Trophoblast cell (in vitro differentiated cells and primary cell): ENCODE results near the gene LRRN3.

ENCODE experiments used
- DNase-seq, 2 donors: peaks; one replicate each; pipeline ENCODE4 v3.0.0-alpha.2; 2016
- H2AFZ ChIP-seq: 2 replicates; pipeline ENCODE4 v1.6.1; 2013; ENCODE audit warnings: low read length, moderate library complexity, mild to moderate bottlenecking; ENCODE audit not compliant: insufficient read depth, poor library complexity
- H2AK5ac ChIP-seq: 2 replicates; pipeline ENCODE4 v1.6.1; 2013; ENCODE audit warnings: mild to moderate bottlenecking, low read length
- H2BK120ac ChIP-seq: 2 replicates; pipeline ENCODE4 v1.6.1; 2013; ENCODE audit warnings: low read length, mild to moderate bottlenecking, moderate library complexity; ENCODE audit not compliant: insufficient read depth, poor library complexity
- H2BK12ac ChIP-seq: 2 replicates; pipeline ENCODE4 v1.6.1; 2013; ENCODE audit warnings: mild to moderate bottlenecking, low read length, moderate library complexity
- H2BK5ac ChIP-seq: 2 replicates; pipeline ENCODE4 v1.6.1; 2013; ENCODE audit warnings: low read length, low read depth, moderate library complexity, mild to moderate bottlenecking; ENCODE audit not compliant: poor library complexity
- H3K14ac ChIP-seq: 2 replicates; pipeline ENCODE4 v1.6.1; 2013; ENCODE audit warnings: mild to moderate bottlenecking, low read length
- H3K18ac ChIP-seq: 2 replicates; pipeline ENCODE4 v1.6.1; 2013; ENCODE audit warnings: mild to moderate bottlenecking, low read length
- H3K23ac ChIP-seq: 2 replicates; pipeline ENCODE4 v1.6.1; 2013; ENCODE audit warnings: low read length
- H3K27ac ChIP-seq: 2 replicates; pipeline ENCODE4 v1.5.1; 2013; ENCODE audit warnings: low read depth, mild to moderate bottlenecking, inconsistent platforms, low read length, moderate library complexity
- H3K27me3 ChIP-seq: 2 replicates; pipeline ENCODE4 v1.6.1; 2013; ENCODE audit warnings: inconsistent platforms, mild to moderate bottlenecking, low read length, moderate library complexity; ENCODE audit not compliant: insufficient read depth
- H3K36me3 ChIP-seq, 2 experiments: 1 replicate in 1 of 2; 2 replicates in 1 of 2; pipeline ENCODE4 v1.6.1; 2013; ENCODE audit warnings: low read length in 2 of 2, mild to moderate bottlenecking in 2 of 2, moderate library complexity in 1 of 2; ENCODE audit not compliant: insufficient read depth in 2 of 2, control insufficient read depth in 1 of 2
- H3K4ac ChIP-seq: 2 replicates; pipeline ENCODE4 v1.6.1; 2013; ENCODE audit warnings: low read depth, mild to moderate bottlenecking, low read length, moderate library complexity
- H3K4me1 ChIP-seq, 2 experiments: 1 replicate in 1 of 2; 2 replicates in 1 of 2; pipeline ENCODE4 v1.6.1; 2013; ENCODE audit warnings: low read length in 2 of 2, mild to moderate bottlenecking in 2 of 2, moderate library complexity in 1 of 2; ENCODE audit not compliant: insufficient read depth in 2 of 2, control insufficient read depth in 1 of 2
- H3K4me2 ChIP-seq: 2 replicates; pipeline ENCODE4 v1.6.1; 2013; ENCODE audit warnings: inconsistent platforms, mild to moderate bottlenecking, low read length, moderate library complexity
- H3K4me3 ChIP-seq: 2 replicates; pipeline ENCODE4 v1.5.1; 2013; ENCODE audit warnings: mild to moderate bottlenecking, low read depth, low read length, inconsistent platforms
- H3K79me1 ChIP-seq: one replicate; pipeline ENCODE4 v1.6.1; 2013; ENCODE audit warnings: low read length
- H3K79me2 ChIP-seq: 2 replicates; pipeline ENCODE4 v1.6.1; 2013; ENCODE audit warnings: low read length, mild to moderate bottlenecking; ENCODE audit not compliant: control insufficient read depth, insufficient read depth, poor library complexity
- H3K9ac ChIP-seq: 2 replicates; pipeline ENCODE4 v1.6.1; 2013; ENCODE audit warnings: mild to moderate bottlenecking, low read length
- H3K9me3 ChIP-seq: 2 replicates; pipeline ENCODE4 v1.6.1; 2013; ENCODE audit warnings: low read depth, mild to moderate bottlenecking, control low read depth, inconsistent platforms, low read length; ENCODE audit not compliant: insufficient read depth
- H4K12ac ChIP-seq: 2 replicates; pipeline ENCODE4 v1.6.1; 2013; ENCODE audit warnings: low read depth, mild to moderate bottlenecking, low read length, moderate library complexity
- H4K8ac ChIP-seq: 2 replicates; pipeline ENCODE4 v1.6.1; 2013; ENCODE audit warnings: low read depth, mild to moderate bottlenecking, low read length, moderate library complexity
- H4K91ac ChIP-seq: one replicate; pipeline ENCODE4 v1.6.1; 2013; ENCODE audit warnings: low read depth, mild to moderate bottlenecking, low read length, moderate library complexity
- WGBS: extraction: QIAGEN DNeasy Blood & Tissue Kit; methylation state at CpG from one replicate; pipeline ENCODE4 v1.1.7; 2013; ENCODE audit warnings: missing lambda C conversion rate; ENCODE audit not compliant: insufficient read length, insufficient coverage; ENCODE audit errors: extremely low coverage; 5-methylcytosine and 5-hydroxymethylcytosine counted together

LRRN3 gene

DNA sequence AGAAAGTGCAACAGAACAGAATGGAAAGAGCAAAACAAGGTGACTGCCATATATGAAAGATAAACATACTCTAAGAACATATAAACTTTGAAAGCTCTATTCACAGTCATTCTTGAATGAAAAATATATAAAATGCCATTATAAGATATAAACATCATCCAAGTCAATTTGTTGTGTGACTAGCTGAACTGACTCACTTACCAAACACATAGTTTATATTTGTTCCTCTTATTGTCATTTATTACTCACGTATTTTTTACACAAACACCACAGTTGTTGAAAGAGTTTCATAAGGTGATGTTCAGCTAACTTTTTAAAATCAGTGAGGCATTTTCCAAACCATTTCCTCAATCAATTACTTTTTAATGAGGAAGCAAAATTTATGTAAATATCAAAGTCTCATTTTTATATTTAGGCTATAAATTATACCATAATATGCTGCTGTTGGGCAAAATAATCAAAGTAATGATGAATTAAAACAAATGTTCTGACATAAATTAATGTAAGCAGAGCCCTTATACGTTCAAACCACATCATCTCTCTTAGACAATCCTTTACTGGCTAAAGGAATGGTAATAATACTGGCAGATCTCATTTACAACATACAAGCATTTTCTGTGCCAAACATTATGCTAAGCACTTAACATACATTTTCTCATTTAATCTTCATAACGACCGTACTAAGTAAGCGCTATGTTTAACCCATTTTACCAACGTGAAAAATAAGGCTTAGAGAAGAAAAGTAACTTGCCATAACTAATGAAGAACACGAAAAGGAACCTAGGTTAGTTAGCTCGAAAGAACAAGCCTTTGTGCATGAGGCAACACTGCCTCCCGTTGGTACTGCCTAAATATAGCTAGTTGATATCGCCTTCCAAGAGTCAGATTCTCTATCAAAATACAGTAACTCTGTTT is 7.3 kb downstream of the LRRN3 start:
- Histone ChIP-seq H3K9me3 (no peaks in the 10 kb centered on the region), H3K79me1 (no peaks in the 10 kb centered on the region)
- WGBS = no CpG with 5 or more reads among the region's 10 CpGs

GRCh38 chr7:111098926-111099250 is 8.0 kb downstream of the LRRN3 start:
- Histone ChIP-seq H3K79me2 (no peaks in the 10 kb centered on the region), H3K14ac (no peak overlapping the region), H3K4ac (no peak overlapping the region), H3K36me3 (no peaks in the 10 kb centered on the region), H2BK120ac (no peak overlapping the region), H3K18ac (no peak overlapping the region), H3K9ac (no peak overlapping the region), H3K23ac (no peak overlapping the region), H2AFZ (no peak overlapping the region), H3K4me1 (no peaks in the 10 kb centered on the region), H4K12ac (no peak overlapping the region), H2BK5ac (no peak overlapping the region), H3K9me3 (no peaks in the 10 kb centered on the region), H4K91ac (no peak overlapping the region), H3K79me1 (no peaks in the 10 kb centered on the region), H2AK5ac (no peak overlapping the region), H3K4me3 (no peak overlapping the region), H3K4me2 (no peak overlapping the region), H4K8ac (no peak overlapping the region), H3K27ac (no peak overlapping the region), H2BK12ac (no peak overlapping the region), H3K27me3 (no peaks in the 10 kb centered on the region)
- no peak for DNase-seq
- no CpG with 5 or more reads among the region's 1 CpG for WGBS

More for the DNA sequence above, 7.3 kb downstream of the LRRN3 start:
- no peak overlapping the region for H3K18ac ChIP-seq
- H2BK5ac ChIP-seq = no peak overlapping the region
- H2BK12ac ChIP-seq = no peak overlapping the region
- H3K23ac ChIP-seq = no peak overlapping the region
- no peak overlapping the region for H2AFZ ChIP-seq
- no peak overlapping the region for H4K12ac ChIP-seq
- no peak overlapping the region for H3K4me3 ChIP-seq
- H3K4me2 ChIP-seq = no peak overlapping the region
- no peak overlapping the region for H2BK120ac ChIP-seq
- no peaks in the 10 kb centered on the region for H3K4me1 ChIP-seq
- no peak overlapping the region for H3K14ac ChIP-seq
- DNase-seq = peak; percentile 35 to 62
- no peak overlapping the region for H3K9ac ChIP-seq
- no peak overlapping the region for H4K91ac ChIP-seq
- H3K36me3 ChIP-seq = no peaks in the 10 kb centered on the region
- H4K8ac ChIP-seq = no peak overlapping the region
- H3K79me2 ChIP-seq = no peaks in the 10 kb centered on the region
- H3K27me3 ChIP-seq = no peaks in the 10 kb centered on the region
- no peak overlapping the region for H3K27ac ChIP-seq
- no peak overlapping the region for H2AK5ac ChIP-seq
- H3K4ac ChIP-seq = no peak overlapping the region

DNA sequence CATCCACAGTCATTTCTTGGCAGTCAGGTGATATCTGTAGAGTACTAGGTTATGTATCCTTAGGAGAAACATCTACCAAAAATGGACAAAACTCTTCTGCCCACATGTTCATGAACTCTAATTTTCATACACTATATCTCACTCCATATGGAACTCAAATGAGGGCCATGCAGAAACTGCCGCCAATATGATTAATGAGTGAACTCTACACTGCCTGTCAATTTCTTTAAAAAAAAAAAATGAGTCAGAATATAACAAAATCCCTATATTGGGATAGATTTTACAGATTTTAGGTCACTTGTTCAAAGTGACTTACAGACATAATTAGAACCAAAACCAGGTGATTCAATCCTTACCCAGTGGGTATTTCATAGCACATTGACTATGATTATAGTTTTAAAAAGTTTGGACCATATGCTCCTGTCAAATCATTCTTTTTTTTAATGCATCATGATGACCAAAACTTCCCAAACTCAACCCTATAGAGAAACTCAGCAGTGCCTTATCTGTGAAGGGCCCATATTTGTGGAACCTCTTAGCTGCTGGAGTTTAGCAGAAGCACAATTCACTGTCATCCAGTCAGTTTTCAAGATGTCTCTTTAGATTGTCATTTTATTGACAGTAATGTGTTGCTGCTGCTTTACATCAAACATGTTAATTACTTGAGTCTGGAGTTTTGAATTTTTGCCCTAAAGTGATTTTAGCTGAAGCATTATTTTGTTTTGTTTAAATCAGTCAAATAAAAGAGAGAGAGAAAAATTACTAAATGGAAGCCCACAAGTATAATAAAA is 11.1 kb downstream of the LRRN3 start:
- H3K79me2 ChIP-seq = no peaks in the 10 kb centered on the region
- no peak overlapping the region for H2BK120ac ChIP-seq
- H3K9ac ChIP-seq = no peak overlapping the region
- no peaks in the 10 kb centered on the region for H3K9me3 ChIP-seq
- H4K91ac ChIP-seq = no peak overlapping the region
- no peak overlapping the region for H2AFZ ChIP-seq
- no peak for DNase-seq
- H4K12ac ChIP-seq = no peak overlapping the region
- H3K79me1 ChIP-seq = no peaks in the 10 kb centered on the region
- H2BK12ac ChIP-seq = no peak overlapping the region
- no peak overlapping the region for H3K4me3 ChIP-seq
- H3K4me1 ChIP-seq = no peaks in the 10 kb centered on the region
- H4K8ac ChIP-seq = no peak overlapping the region
- H2AK5ac ChIP-seq = no peak overlapping the region
- H3K27me3 ChIP-seq = no peaks in the 10 kb centered on the region
- WGBS = no CpG with 5 or more reads among the region's 1 CpG
- H3K4ac ChIP-seq = no peak overlapping the region
- H3K4me2 ChIP-seq = no peak overlapping the region
- H3K14ac ChIP-seq = no peak overlapping the region
- no peak overlapping the region for H3K27ac ChIP-seq
- no peak overlapping the region for H3K18ac ChIP-seq
- H2BK5ac ChIP-seq = no peak overlapping the region
- H3K23ac ChIP-seq = no peak overlapping the region
- no peaks in the 10 kb centered on the region for H3K36me3 ChIP-seq

DNA sequence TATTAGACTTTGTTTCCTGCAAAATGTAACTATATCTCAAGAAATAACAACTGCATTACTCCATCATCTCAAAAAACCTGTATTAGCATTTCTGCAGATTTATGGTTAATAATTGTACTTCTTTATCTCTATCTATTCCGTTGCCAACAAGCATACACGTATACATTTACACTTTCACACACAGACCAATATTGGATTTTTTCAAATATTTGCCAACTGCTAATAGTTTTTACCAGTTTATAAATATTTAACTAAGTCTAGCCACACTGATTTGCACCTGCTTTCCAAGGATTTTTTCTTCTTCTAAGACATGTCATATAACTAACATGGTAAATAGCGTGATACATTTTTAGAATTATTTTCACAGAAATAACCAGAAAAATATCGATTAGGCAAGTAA is 12.2 kb downstream of the LRRN3 start:
- no peak overlapping the region for H4K91ac ChIP-seq
- no peak overlapping the region for H3K27ac ChIP-seq
- no peak overlapping the region for H2BK5ac ChIP-seq
- no peak overlapping the region for H2BK120ac ChIP-seq
- no peaks in the 10 kb centered on the region for H3K9me3 ChIP-seq
- H3K18ac ChIP-seq = no peak overlapping the region
- H3K23ac ChIP-seq = no peak overlapping the region
- no peak overlapping the region for H3K4me3 ChIP-seq
- H2AK5ac ChIP-seq = no peak overlapping the region
- no peaks in the 10 kb centered on the region for H3K4me1 ChIP-seq
- H3K36me3 ChIP-seq = no peaks in the 10 kb centered on the region
- no peaks in the 10 kb centered on the region for H3K27me3 ChIP-seq
- no peak overlapping the region for H4K12ac ChIP-seq
- no peak overlapping the region for H3K9ac ChIP-seq
- no peaks in the 10 kb centered on the region for H3K79me1 ChIP-seq
- H3K14ac ChIP-seq = no peak overlapping the region
- no peak overlapping the region for H3K4ac ChIP-seq
- H2BK12ac ChIP-seq = no peak overlapping the region
- H3K79me2 ChIP-seq = no peaks in the 10 kb centered on the region
- H2AFZ ChIP-seq = no peak overlapping the region
- no peak overlapping the region for H3K4me2 ChIP-seq
- no peak overlapping the region for H4K8ac ChIP-seq
- WGBS = no CpG with 5 or more reads among the region's 4 CpGs
- no peak for DNase-seq
